GM19328 (cell line): ENCODE results near the gene LRCH1.

ENCODE experiments used
- ATAC-seq: cut with Tn5 transposase; IDR thresholded peaks from one replicate; pipeline ENCODE4 v1.9.1; 2021; ENCODE audit warnings: mild to moderate bottlenecking, moderate library complexity; ENCODE audit not compliant: unreplicated experiment

LRCH1 gene

DNA sequence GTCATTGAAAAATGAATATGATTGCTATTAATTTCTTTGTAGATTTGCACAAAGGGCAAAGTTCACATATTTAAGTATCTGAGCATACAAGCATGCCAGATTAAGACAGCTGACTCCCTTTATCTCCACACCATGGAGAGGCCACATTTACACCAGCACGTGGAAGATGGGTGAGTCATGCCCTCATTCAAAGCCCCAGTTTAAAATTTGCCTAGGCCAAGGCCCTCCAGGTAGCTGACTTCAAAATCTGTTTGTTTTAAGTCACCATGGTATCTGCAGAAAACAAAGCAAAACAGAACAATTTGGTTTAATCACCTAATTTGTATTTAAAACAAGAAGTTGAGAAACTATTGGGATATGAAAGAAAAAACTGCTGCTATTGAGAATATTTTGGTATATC, 134.8 kb downstream of the LRCH1 start:
- ATAC-seq: no peak

DNA sequence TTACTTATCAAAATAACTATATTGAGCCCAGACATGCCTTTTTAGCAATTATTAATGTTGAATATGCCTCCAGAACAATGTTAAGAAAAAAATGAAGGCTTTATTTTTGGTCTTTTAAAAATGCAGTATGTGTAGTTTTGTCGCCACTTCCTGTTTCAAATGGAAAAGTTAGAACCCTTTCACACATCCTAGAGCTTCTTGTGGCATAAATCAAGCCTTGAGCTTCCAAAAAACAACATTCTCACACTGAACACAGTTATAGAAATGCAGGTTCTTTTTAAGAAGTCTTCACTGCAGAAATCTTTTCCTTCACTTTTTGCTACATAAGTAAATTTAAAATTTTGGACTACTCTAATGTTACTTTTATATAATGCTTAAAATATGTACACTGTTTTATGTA, 135.3 kb downstream of the LRCH1 start:
- ATAC-seq: no peak

DNA sequence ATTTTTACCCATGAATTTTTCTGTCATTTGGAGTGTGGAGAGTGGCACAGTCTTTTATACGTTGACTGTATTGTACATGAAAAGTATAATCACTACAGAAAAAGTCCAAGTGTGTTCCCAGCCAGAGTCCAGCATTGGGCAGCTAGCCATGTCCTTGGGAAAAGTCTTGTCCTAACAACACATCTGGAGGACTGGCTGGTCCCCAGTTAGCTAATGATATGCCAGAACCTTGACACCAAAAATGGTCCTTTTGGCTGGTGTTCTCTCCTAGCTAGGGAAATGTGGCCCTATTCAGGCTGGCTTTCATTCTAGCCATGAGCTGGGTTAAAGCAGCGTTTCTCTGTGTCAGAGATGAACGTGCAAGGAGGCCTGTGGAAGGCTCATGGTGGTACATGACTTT, 145.0 kb downstream of the LRCH1 start:
- no peak for ATAC-seq

DNA sequence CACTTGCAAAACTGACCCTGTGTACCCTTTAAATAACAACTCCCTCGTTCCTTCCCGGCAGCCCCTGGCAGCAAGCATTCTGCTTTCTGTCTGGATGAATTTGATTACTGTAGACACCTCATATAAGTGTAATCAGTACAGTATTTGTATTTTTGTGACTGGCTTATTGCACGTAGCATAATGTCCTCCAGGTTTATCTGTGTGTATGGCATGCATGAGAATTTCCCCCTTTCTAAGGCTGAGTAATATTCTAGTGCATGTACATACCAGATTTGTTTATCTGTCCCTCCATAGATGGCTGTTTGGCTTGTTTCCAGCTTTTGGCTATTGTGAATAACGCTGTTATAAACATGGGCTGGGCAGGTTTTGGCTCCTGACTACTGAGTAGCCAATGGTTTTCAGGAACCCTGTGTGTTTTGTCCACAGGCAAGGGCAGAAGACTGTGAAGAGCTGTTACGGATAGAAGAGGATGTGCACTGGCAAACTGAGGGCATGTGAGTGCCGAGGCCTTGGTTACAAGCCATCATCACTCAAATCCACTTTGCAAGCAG, 146.0 kb downstream of the LRCH1 start:
- ATAC-seq: no peak

GRCh38 chr13:46712524-46712923, 159.6 kb downstream of the LRCH1 start:
- no peak for ATAC-seq

- ATAC-seq: no peak
These were observed 162.4 kb downstream of the LRCH1 start for GRCh38 chr13:46715363-46715762.

- no peak for ATAC-seq
These were observed 163.9 kb downstream of the LRCH1 start for GRCh38 chr13:46716821-46717220.

GRCh38 chr13:46717275-46717674, 164.3 kb downstream of the LRCH1 start:
- no peak for ATAC-seq

GRCh38 chr13:46717856-46718255, 164.9 kb downstream of the LRCH1 start:
- ATAC-seq: no peak

DNA sequence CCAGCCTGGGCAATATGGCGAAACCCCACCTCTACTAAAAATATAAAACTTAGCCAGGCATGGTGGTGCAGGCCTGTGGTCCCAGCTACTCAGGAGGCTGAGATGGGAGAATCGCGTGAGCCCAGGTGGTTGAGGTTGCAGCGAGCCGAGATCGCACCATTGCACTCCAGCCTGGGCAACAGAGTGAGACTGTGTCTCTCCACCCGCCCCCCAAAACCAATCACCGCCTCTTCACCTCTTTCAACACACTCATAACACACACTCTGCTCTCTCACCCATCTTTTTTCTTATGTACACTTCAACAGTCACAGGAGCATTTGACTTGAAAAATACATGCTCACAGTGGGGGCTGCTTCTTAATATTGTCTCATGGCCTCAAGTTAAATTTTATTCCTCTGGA, 167.2 kb downstream of the LRCH1 start:
- peak; percentile 82 for ATAC-seq

DNA sequence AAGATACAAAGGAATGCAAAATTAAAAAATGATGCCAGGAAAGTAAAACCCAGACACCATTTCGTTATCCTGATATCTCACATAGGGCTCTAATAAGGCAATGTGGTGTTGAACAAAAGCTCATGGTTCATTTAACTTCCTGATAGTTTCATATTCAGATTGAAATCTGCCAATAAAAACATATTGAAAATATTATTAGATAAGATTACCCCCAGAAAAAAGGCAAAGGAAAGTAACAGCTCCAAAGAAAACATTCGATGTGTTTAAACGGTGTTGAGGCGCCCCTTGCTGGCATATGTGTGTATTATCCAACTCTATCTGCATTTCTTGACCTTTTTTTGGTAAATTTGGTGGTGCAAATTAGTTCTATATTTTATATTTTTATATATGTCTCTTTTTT, 168.1 kb downstream of the LRCH1 start:
- no peak for ATAC-seq

DNA sequence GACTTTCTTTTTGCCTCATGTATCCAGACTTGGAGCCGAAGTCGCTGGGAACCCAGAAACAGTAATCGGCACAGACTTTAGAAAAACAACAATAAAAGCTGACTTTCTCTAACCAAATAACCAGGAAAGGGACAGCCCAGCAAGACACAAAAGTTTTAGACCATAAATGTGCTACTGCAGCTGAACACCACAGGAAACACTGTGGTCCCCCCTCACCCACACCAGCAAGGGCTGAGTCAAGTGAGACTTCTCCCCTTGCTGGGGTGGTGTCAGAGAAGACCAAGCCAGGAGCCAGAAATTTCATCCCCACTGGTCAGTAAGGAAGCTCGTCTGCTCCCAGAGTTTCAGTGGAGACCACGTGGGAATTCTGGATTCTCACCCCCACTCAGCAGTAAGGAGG, 173.4 kb downstream of the LRCH1 start:
- ATAC-seq: no peak

GRCh38 chr13:46728777-46729176, 175.8 kb downstream of the LRCH1 start:
- no peak for ATAC-seq

- no peak for ATAC-seq
These were observed 178.6 kb downstream of the LRCH1 start for GRCh38 chr13:46731535-46731934.

GRCh38 chr13:46735425-46735824, 182.5 kb downstream of the LRCH1 start:
- ATAC-seq: no peak

GRCh38 chr13:46736541-46737310, 183.8 kb downstream of the LRCH1 start:
- no peak for ATAC-seq

DNA sequence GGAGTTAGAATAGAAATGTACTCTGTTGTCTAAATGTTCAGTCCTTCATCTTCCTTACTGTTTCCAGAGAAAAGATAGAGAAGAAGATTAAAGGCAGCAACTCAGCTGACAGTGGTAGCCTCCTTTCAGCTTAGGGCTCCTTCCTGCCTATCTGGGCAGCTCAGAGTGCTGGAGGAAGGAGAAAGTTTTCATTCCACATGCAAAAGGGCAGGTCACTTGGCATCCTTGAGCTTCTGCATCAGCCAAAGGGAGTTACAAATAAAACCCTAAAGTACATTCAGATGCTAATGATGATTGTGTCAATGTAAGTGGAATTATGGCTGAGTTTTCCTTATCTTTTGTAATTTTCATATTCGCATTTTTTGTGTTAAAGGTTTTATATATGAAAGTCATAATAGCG, 185.1 kb downstream of the LRCH1 start:
- no peak for ATAC-seq

DNA sequence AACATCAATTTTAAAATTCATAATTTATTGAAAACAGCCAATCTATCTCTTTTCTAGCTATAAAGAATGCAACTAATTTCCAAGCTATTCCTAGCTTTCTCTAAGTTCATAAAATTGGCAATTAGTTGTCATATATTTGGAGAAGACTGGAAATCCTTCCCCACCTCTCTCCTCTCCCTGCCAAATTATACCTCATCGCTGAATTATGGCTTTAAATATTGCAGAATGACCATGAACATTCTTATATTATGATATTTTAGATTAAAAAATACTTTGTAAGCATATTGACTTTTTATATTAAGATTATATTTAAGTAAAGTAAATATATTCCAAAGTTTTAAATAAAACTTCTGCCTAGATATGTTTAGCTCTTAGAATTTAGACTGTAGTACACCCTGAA, 185.8 kb downstream of the LRCH1 start:
- ATAC-seq: no peak

DNA sequence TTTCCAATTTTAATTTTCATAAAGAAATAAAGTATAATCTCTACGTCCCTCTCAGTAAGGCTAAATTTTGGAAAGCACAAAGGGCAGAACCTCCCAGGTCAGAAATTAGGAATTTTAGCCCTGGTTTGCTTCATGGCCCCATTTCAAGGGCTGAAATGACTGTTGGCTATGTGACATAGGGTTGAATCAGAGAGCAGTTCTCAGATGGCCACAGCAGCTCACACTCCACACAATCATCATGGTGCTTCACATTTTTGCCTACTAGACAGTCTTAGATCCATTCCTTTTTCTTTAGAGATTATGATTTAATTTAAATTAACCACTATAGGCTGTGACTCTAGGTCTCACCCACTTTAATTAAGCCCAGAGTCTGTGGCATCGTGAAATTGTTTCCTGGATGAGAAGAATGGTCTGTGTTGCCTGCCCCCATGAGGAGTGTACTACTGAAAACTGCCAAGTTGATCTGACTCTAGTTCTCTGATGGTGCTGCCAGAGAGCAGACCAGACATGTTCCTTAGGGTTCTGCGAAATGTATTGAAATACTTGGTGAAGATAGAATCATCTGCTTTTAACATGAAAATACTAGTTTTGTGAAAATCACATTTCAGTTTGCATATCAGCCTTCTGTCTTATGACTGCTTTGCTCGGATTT, 186.6 kb downstream of the LRCH1 start:
- no peak for ATAC-seq

DNA sequence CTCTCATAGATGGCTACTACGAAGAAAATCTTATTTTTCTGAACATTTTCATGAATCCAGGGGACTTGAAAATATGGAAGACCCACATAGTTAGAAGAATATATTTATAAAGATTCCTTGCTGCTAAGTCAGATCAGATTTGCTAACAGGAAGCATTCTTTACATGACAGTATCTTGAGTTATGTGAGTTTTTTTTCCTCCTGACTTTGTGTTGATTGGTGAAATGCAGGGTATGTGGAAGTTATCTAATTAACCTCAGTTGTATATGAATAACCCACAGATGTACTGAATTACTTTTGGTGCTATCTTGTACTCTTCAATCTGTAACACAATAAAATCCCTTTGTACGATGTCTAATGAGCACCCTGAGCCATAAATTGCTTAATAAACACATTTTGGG, 190.2 kb downstream of the LRCH1 start:
- ATAC-seq: no peak

DNA sequence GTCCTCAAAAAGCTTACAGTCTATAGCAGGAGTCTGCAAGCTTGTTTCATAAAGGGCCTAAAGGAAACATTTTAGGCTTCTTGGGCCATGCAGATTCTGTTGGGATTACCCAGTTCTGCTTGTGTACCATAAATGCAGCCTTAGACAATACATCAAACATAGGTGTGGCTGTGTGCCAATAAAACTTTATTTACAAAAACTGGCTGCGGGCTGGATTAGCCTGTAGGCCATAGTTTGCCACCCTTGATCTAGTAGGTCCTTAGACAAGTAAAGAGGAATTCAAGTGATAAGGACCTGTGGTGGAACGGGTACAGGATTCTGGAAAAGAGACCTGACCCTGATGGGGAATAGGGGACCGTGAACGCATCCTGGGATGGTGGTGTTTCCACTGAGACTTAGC, 192.1 kb downstream of the LRCH1 start:
- ATAC-seq: no peak

- no peak for ATAC-seq
These were observed 192.7 kb downstream of the LRCH1 start for GRCh38 chr13:46745706-46746105.
